Activated CD8-positive, alpha-beta memory T cell treated with anti-CD3 and anti-CD28 coated beads for 1 hour (primary cell): ENCODE data around the gene ATRN.

Experiments
- DNase-seq, 2 donors: peaks; one replicate each; pipeline ENCODE4 v3.0.0-alpha.2; 2020; ENCODE audit warnings: low read depth in 1 of 2; ENCODE audit errors: extremely low read depth in 1 of 2

Gene ATRN

GRCh38 chr20:3654326-3655130, 183.7 kb downstream of the ATRN start:
- DNase-seq = no peak

- no peak for DNase-seq
Observed at GRCh38 chr20:3655131-3655405, 184.2 kb downstream of the ATRN start.

- no peak for DNase-seq
Observed at GRCh38 chr20:3658019-3658715, 187.3 kb downstream of the ATRN start.

GRCh38 chr20:3658716-3659491, 188.1 kb downstream of the ATRN start:
- DNase-seq = no peak

- no peak for DNase-seq
Observed at GRCh38 chr20:3659492-3660261, 188.9 kb downstream of the ATRN start.

- DNase-seq = no peak
Observed at GRCh38 chr20:3660262-3661059, 189.6 kb downstream of the ATRN start.

GRCh38 chr20:3661060-3661813, 190.4 kb downstream of the ATRN start:
- DNase-seq = no peak

GRCh38 chr20:3661814-3662665, 191.2 kb downstream of the ATRN start:
- DNase-seq = no peak

GRCh38 chr20:3663031-3663701, 192.3 kb downstream of the ATRN start, which contains the start of gene GFRA4:
Gene GFRA4 (minus strand): TSS chr20:3663399. CDS start chr20:3663399, 0 bp downstream.
- DNase-seq = no peak

- DNase-seq = no peak
Observed at GRCh38 chr20:3663858-3664257, 193.0 kb downstream of the ATRN start.

GRCh38 chr20:3667434-3668037, 196.7 kb downstream of the ATRN start:
- no peak for DNase-seq

- no peak for DNase-seq
Observed at GRCh38 chr20:3669710-3670367, 199.0 kb downstream of the ATRN start.

- no peak for DNase-seq
Observed at GRCh38 chr20:3670511-3670910, 199.7 kb downstream of the ATRN start.

- DNase-seq = no peak
Observed at GRCh38 chr20:3670945-3671344, 200.1 kb downstream of the ATRN start.

- no peak for DNase-seq
Observed at GRCh38 chr20:3671986-3672546, 201.2 kb downstream of the ATRN start.

- no peak for DNase-seq
Observed at GRCh38 chr20:3672547-3673171, 201.8 kb downstream of the ATRN start.
